MCF 10A (cell line): Measurements from ENCODE around the gene SH3PXD2B. TPM values are rescaled to one million over a fixed set of nuclear protein-coding genes. Genes with fewer than 3 reads are reported as not detected.
A peak's percentile ranks its signal among the peaks of the same experiment; 100 is the strongest.

Source experiments
- BruUV-seq: library from RNA; stranded (reverse); fragments of 400-500 nt; replicated peaks from 2 replicates; lab custom pipeline; 2021; lab: Mats Ljungman, UMichigan
- CTCF ChIA-PET: fragments of 300-600 bp; sonication (Branson Sonifier 250); formaldehyde crosslinking; extraction: SDS; loops from one replicate; lab custom pipeline; 2021; ENCODE audit warnings: antibody characterized with exemption, inconsistent platforms; lab: Yijun Ruan, JAX
- POLR2A ChIA-PET: fragments of 300-600, 350-650 bp; sonication (Branson Sonifier 250); formaldehyde crosslinking; extraction: SDS; loops from one replicate; lab custom pipeline; 2020; ENCODE audit warnings: antibody characterized with exemption, inconsistent platforms; lab: Yijun Ruan, JAX
- DNase-seq: peaks from one replicate; pipeline ENCODE4 v3.0.0-alpha.2; 2018; ENCODE audit not compliant: unreplicated experiment
- H3K27ac Mint-ChIP-seq: one replicate; pipeline ENCODE4 v1.8.0; 2022; ENCODE audit warnings: mild to moderate bottlenecking, low read depth, mixed read lengths; ENCODE audit not compliant: unreplicated experiment
- H3K27me3 Mint-ChIP-seq: one replicate; pipeline ENCODE4 v1.8.0; 2022; ENCODE audit warnings: mixed read lengths; ENCODE audit not compliant: insufficient read depth, unreplicated experiment
- H3K36me3 Mint-ChIP-seq: one replicate; pipeline ENCODE4 v1.8.0; 2022; ENCODE audit warnings: mild to moderate bottlenecking, moderate library complexity, mixed read lengths; ENCODE audit not compliant: insufficient read depth, unreplicated experiment
- H3K4me1 Mint-ChIP-seq: one replicate; pipeline ENCODE4 v1.8.0; 2022; ENCODE audit warnings: mixed read lengths; ENCODE audit not compliant: insufficient read depth, unreplicated experiment
- H3K4me3 Mint-ChIP-seq: one replicate; pipeline ENCODE4 v1.8.0; 2022; ENCODE audit warnings: mild to moderate bottlenecking, moderate library complexity, mixed read lengths; ENCODE audit not compliant: unreplicated experiment
- H3K9me3 Mint-ChIP-seq: one replicate; pipeline ENCODE4 v1.8.0; 2022; ENCODE audit warnings: mixed read lengths; ENCODE audit not compliant: unreplicated experiment
- CTCF ChIP-seq: fragments of 200-600 bp; IDR thresholded peaks from one replicate; pipeline ENCODE4 v1.8.0; 2022; ENCODE audit warnings: antibody characterized with exemption, mild to moderate bottlenecking; ENCODE audit not compliant: unreplicated experiment
- intact Hi-C: fragments of 100-400 bp; cut with micrococcal nuclease; formaldehyde crosslinking; loops from 2 replicates; pipeline ENCODE4 v1.14.1; 2022
- total RNA-seq: library from RNA; stranded (reverse); gene quantifications from 2 replicates; pipeline ENCODE4 v1.2.3, GENCODE V29; 2022

The SH3PXD2B gene
- total RNA-seq, 1 experiment from 2014 or later, result 34.1 TPM

GRCh38 chr5:172456076-172456722, 1.9 kb upstream of the SH3PXD2B start:
- intact Hi-C loops, result no loop called here
- Mint-ChIP-seq H3K27ac (no peak overlapping the region), H3K36me3 (peaks cover 15% of the 10 kb centered on the region), H3K4me3 (peak overlapping the region; percentile 91), H3K9me3 (no peaks in the 10 kb centered on the region), H3K27me3 (no peaks in the 10 kb centered on the region), H3K4me1 (peaks cover 39% of the 10 kb centered on the region)
- DNase-seq, result no peak
- TF ChIP-seq CTCF, result no peak
- BruUV-seq, result no TSS peak
- POLR2A ChIA-PET, result interaction anchor here (0.7 kb wide), 1 partner anchor 122 kb away, joined by 3 read pairs; no protein-coding TSS in a partner anchor
- CTCF ChIA-PET, result interaction anchor here (0.6 to 1.4 kb wide), 6 partner anchors 14 to 256 kb away, joined by 3 to 4 read pairs (median 4); no protein-coding TSS in a partner anchor

GRCh38 chr5:172455511-172456061, 1.3 kb upstream of the SH3PXD2B start:
- H3K27me3 Mint-ChIP-seq, result no peaks in the 10 kb centered on the region
- no peak for TF ChIP-seq CTCF
- intact Hi-C loops, result no loop called here
- no peaks in the 10 kb centered on the region for H3K9me3 Mint-ChIP-seq
- H3K27ac Mint-ChIP-seq, result no peak overlapping the region
- BruUV-seq, result no TSS peak
- H3K4me1 Mint-ChIP-seq, result peaks cover 44% of the 10 kb centered on the region
- peaks cover 15% of the 10 kb centered on the region for H3K36me3 Mint-ChIP-seq
- ChIA-PET CTCF (interaction anchor here (0.6 to 1.7 kb wide), 6 partner anchors 12 to 257 kb away, joined by 3 to 5 read pairs (median 4); no protein-coding TSS in a partner anchor), POLR2A (interaction anchor here (1.8 kb wide), 1 partner anchor 37 kb away, joined by 10 read pairs; no protein-coding TSS in a partner anchor)
- H3K4me3 Mint-ChIP-seq, result peak overlapping the region; percentile 91
- peak; percentile 55 for DNase-seq

GRCh38 chr5:172455087-172455381, 709 bp upstream of the SH3PXD2B start:
- POLR2A ChIA-PET, result interaction anchor here (0.6 to 1.8 kb wide), 2 partner anchors 36 to 626 kb away, joined by 3 to 10 read pairs; no protein-coding TSS in a partner anchor
- H3K27ac Mint-ChIP-seq, result peak overlapping the region; percentile 46
- BruUV-seq, result no TSS peak
- peaks cover 44% of the 10 kb centered on the region for H3K4me1 Mint-ChIP-seq
- intact Hi-C loops, result no loop called here
- DNase-seq, result no peak
- no peaks in the 10 kb centered on the region for H3K27me3 Mint-ChIP-seq
- TF ChIP-seq CTCF, result no peak
- H3K36me3 Mint-ChIP-seq, result peaks cover 16% of the 10 kb centered on the region
- no peaks in the 10 kb centered on the region for H3K9me3 Mint-ChIP-seq
- CTCF ChIA-PET, result interaction anchor here (1.2 to 1.7 kb wide), 4 partner anchors 11 to 243 kb away, joined by 3 to 5 read pairs (median 4); no protein-coding TSS in a partner anchor
- peak overlapping the region; percentile 91 for H3K4me3 Mint-ChIP-seq

GRCh38 chr5:172453986-172454357, 353 bp downstream of the SH3PXD2B start:
- peak; percentile 44 for DNase-seq
- Mint-ChIP-seq H3K4me1 (peaks cover 44% of the 10 kb centered on the region), H3K9me3 (no peaks in the 10 kb centered on the region), H3K4me3 (peak overlapping the region; percentile 91), H3K36me3 (peaks cover 22% of the 10 kb centered on the region), H3K27me3 (no peaks in the 10 kb centered on the region), H3K27ac (peak overlapping the region; percentile 90)
- POLR2A ChIA-PET, result interaction anchor here (0.6 to 7.4 kb wide), 15 partner anchors 11 to 438 kb away, joined by 3 to 305 read pairs (median 6); no protein-coding TSS in a partner anchor
- intact Hi-C loops, result loop anchor here (1.0 to 5.0 kb wide), 4 partner anchors 36 to 267 kb away; partner anchors contain the start of gene STK10
- CTCF ChIA-PET, result interaction anchor here (1.0 to 5.2 kb wide), 8 partner anchors 8 to 215 kb away, joined by 3 to 83 read pairs (median 4); no protein-coding TSS in a partner anchor
- no peak for TF ChIP-seq CTCF
- BruUV-seq, result no TSS peak
